GM23338 (cell line): ENCODE results near the gene ITPR2. TPM values are rescaled to one million over a fixed set of nuclear protein-coding genes. Genes with fewer than 3 reads are reported as not detected.

ENCODE experiments used
- ATAC-seq: fragments of 200-7000 bp; cut with Tn5 transposase; 3 replicates; pipeline ENCODE4 v1.9.1; 2020
- DNase-seq: peaks from one replicate; pipeline ENCODE4 v3.0.0-alpha.2; 2015; ENCODE audit warnings: low spot score
- H2AFZ ChIP-seq: fragments of 200-600 bp; sonication (generic); 2 replicates; pipeline ENCODE4 v1.8.0; 2016; ENCODE audit warnings: antibody characterized with exemption, mild to moderate bottlenecking, moderate library complexity
- H3F3A ChIP-seq: fragments of 200-600 bp; sonication (generic); replicated peaks from 2 replicates; pipeline ENCODE4 v1.8.0; 2017; ENCODE audit warnings: antibody characterized with exemption, mixed run types, low read depth
- H3K27ac ChIP-seq: fragments of 200-600 bp; sonication (generic); 2 replicates; pipeline ENCODE4 v1.6.1; 2016; ENCODE audit warnings: low read depth
- H3K27me3 ChIP-seq: fragments of 200-600 bp; sonication (generic); 2 replicates; pipeline ENCODE4 v1.8.0; 2016; ENCODE audit warnings: mild to moderate bottlenecking, mixed run types, moderate library complexity; ENCODE audit not compliant: insufficient read depth
- H3K36me3 ChIP-seq: fragments of 200-600 bp; sonication (generic); 2 replicates; pipeline ENCODE4 v1.8.0; 2016; ENCODE audit warnings: mild to moderate bottlenecking; ENCODE audit not compliant: insufficient read depth
- H3K4me1 ChIP-seq: fragments of 200-600 bp; sonication (generic); 2 replicates; pipeline ENCODE4 v1.8.0; 2016; ENCODE audit warnings: mild to moderate bottlenecking, moderate library complexity; ENCODE audit not compliant: insufficient read depth
- H3K4me2 ChIP-seq: fragments of 200-600 bp; sonication (generic); 2 replicates; pipeline ENCODE4 v1.7.1; 2017; ENCODE audit warnings: mixed run types
- H3K4me3 ChIP-seq: fragments of 200-600 bp; sonication (generic); 2 replicates; pipeline ENCODE4 v1.6.1; 2016; ENCODE audit warnings: mixed run types
- H3K79me2 ChIP-seq: fragments of 200-600 bp; sonication (generic); replicated peaks from 2 replicates; pipeline ENCODE4 v1.8.0; 2017; ENCODE audit warnings: mild to moderate bottlenecking; ENCODE audit not compliant: insufficient read depth
- H3K9me2 ChIP-seq: fragments of 200-600 bp; sonication (generic); 2 replicates; pipeline ENCODE4 v1.8.0; 2017; ENCODE audit not compliant: insufficient read depth
- H4K20me1 ChIP-seq: fragments of 200-600 bp; sonication (generic); replicated peaks from 2 replicates; pipeline ENCODE4 v1.8.0; 2017; ENCODE audit warnings: mild to moderate bottlenecking; ENCODE audit not compliant: insufficient read depth
- H3K27ac Mint-ChIP-seq: 2 replicates; pipeline ENCODE4 v1.8.0; 2020; ENCODE audit warnings: inconsistent platforms, mild to moderate bottlenecking, moderate library complexity, mixed read lengths
- H3K27me3 Mint-ChIP-seq: 3 replicates; pipeline ENCODE4 v1.8.0; 2022; ENCODE audit warnings: low read depth, mild to moderate bottlenecking, moderate library complexity, mixed read lengths, inconsistent platforms; ENCODE audit not compliant: insufficient read depth, poor library complexity
- H3K36me3 Mint-ChIP-seq: 3 replicates; pipeline ENCODE4 v1.8.0; 2021; ENCODE audit warnings: low read depth, mild to moderate bottlenecking, inconsistent platforms, moderate library complexity, mixed read lengths
- H3K4me1 Mint-ChIP-seq: 3 replicates; pipeline ENCODE4 v1.8.0; 2020; ENCODE audit warnings: mild to moderate bottlenecking, inconsistent platforms, mixed read lengths
- H3K4me3 Mint-ChIP-seq: 3 replicates; pipeline ENCODE4 v1.8.0; 2021; ENCODE audit warnings: moderate library complexity, mild to moderate bottlenecking, inconsistent platforms, mixed read lengths
- H3K9me3 Mint-ChIP-seq: 3 replicates; pipeline ENCODE4 v1.8.0; 2020; ENCODE audit warnings: moderate library complexity, mild to moderate bottlenecking, inconsistent platforms, mixed read lengths
- CTCF ChIP-seq, 2 experiments: fragments of 200-600 bp in 1 of 2; sonication (generic) in 1 of 2; conservative IDR thresholded peaks; 2 replicates each; pipeline versions ENCODE4 v1.5.1 to v1.6.1; 2016 to 2017; ENCODE audit warnings: antibody characterized with exemption in 2 of 2, low read depth in 2 of 2, mild to moderate bottlenecking in 2 of 2, moderate library complexity in 1 of 2
- EZH2 ChIP-seq: fragments of 200-600 bp; sonication (generic); IDR thresholded peaks from one replicate; pipeline ENCODE4 v1.8.0; 2017; ENCODE audit warnings: antibody characterized with exemption, mild to moderate bottlenecking, low read depth; ENCODE audit not compliant: unreplicated experiment
- EZH2phosphoT487 ChIP-seq: fragments of 200-600 bp; sonication (generic); IDR thresholded peaks from one replicate; pipeline ENCODE4 v1.8.1; 2018; ENCODE audit warnings: antibody characterized with exemption; ENCODE audit not compliant: unreplicated experiment
- JUNB ChIP-seq: IDR thresholded peaks from one replicate; pipeline ENCODE4 v1.6.1; 2016; ENCODE audit warnings: antibody characterized with exemption; ENCODE audit not compliant: unreplicated experiment
- POLR2AphosphoS5 ChIP-seq: IDR thresholded peaks from 2 replicates; pipeline ENCODE4 v1.6.1; 2016; ENCODE audit warnings: antibody characterized with exemption, low read depth
- REST ChIP-seq: IDR thresholded peaks from one replicate; pipeline ENCODE4 v1.6.1; 2018; ENCODE audit warnings: antibody characterized with exemption; ENCODE audit not compliant: unreplicated experiment
- STAT1 ChIP-seq: IDR thresholded peaks from one replicate; pipeline ENCODE4 v1.6.1; 2016; ENCODE audit warnings: antibody characterized with exemption; ENCODE audit not compliant: unreplicated experiment
- ZNF114 ChIP-seq: fragments of 250-450 bp; sonication (Bioruptor Pico); IDR thresholded peaks from 2 replicates; pipeline ENCODE4 v1.5.0; 2020; ENCODE audit warnings: mild to moderate bottlenecking, moderate library complexity
- ZNF331 ChIP-seq: fragments of 250-450 bp; sonication (Bioruptor Pico); IDR thresholded peaks from 2 replicates; pipeline ENCODE4 v1.5.0; 2020; ENCODE audit warnings: low read depth, mild to moderate bottlenecking, moderate library complexity
- ZNF462 ChIP-seq: fragments of 250-450 bp; sonication (Bioruptor Pico); IDR thresholded peaks from 2 replicates; pipeline ENCODE4 v1.5.0; 2020; ENCODE audit warnings: mild to moderate bottlenecking, moderate library complexity
- polyA plus RNA-seq: library from polyadenylated mRNA; unstranded; fragments of >200 nt; fragmentation: Nextera tagmentation; extraction: Ambion mirVana; gene quantifications from 2 replicates; pipeline ENCODE4 v1.2.1, GENCODE V29; 2016
- total RNA-seq: library from RNA; depleted of rRNA; stranded (reverse); fragments of >200 nt; shearing (Covaris generic); gene quantifications from 2 replicates; pipeline ENCODE4 v1.2.3, GENCODE V29; 2014

The ITPR2 gene
- total and polyA plus RNA-seq, 2 experiments from 2014 or later: 44.5 to 65.2 TPM

GRCh38 chr12:26855337-26855736, 22.3 kb upstream of the ITPR2 start:
- peaks cover 6% of the 10 kb centered on the region; the same call in 1 of the 2 replicates for H3K9me2 ChIP-seq
- H3K27me3 ChIP-seq: no peaks in the 10 kb centered on the region
- H3K36me3 ChIP-seq: no peaks in the 10 kb centered on the region
- no peak overlapping the region for H3K4me3 ChIP-seq
- H3K27ac Mint-ChIP-seq: no peak overlapping the region
- no peaks in the 10 kb centered on the region for H3K79me2 ChIP-seq
- H3K27ac ChIP-seq: no peak overlapping the region
- no peaks in the 10 kb centered on the region for H3K27me3 Mint-ChIP-seq
- no peaks in the 10 kb centered on the region for H3K9me3 Mint-ChIP-seq
- DNase-seq: no peak
- no peaks in the 10 kb centered on the region for H4K20me1 ChIP-seq
- H3K4me3 Mint-ChIP-seq: no peak overlapping the region
- TF ChIP-seq ZNF114 (no peak), STAT1 (no peak), REST (no peak), ZNF331 (CRISPR knock-in tag) (no peak)
- H3K4me2 ChIP-seq: no peak overlapping the region
- no peaks in the 10 kb centered on the region for H3K36me3 Mint-ChIP-seq
- H3F3A ChIP-seq: no peaks in the 10 kb centered on the region
- H2AFZ ChIP-seq: no peak overlapping the region; the same call in 1 of the 2 replicates
- ATAC-seq: no peak
- peaks cover 5% of the 10 kb centered on the region for H3K4me1 Mint-ChIP-seq
- peaks cover 9% of the 10 kb centered on the region; the same call in 1 of the 2 replicates for H3K4me1 ChIP-seq

GRCh38 chr12:26854031-26854390, 21.0 kb upstream of the ITPR2 start:
- Histone ChIP-seq H4K20me1 (no peaks in the 10 kb centered on the region), H2AFZ (no peak overlapping the region), H3K79me2 (no peaks in the 10 kb centered on the region), H3K4me1 (peaks cover 9% of the 10 kb centered on the region; the same call in 1 of the 2 replicates), H3K4me2 (no peak overlapping the region), H3F3A (no peaks in the 10 kb centered on the region), H3K27ac (no peak overlapping the region), H3K4me3 (no peak overlapping the region), H3K27me3 (no peaks in the 10 kb centered on the region), H3K36me3 (no peaks in the 10 kb centered on the region), H3K9me2 (peaks cover 6% of the 10 kb centered on the region; the same call in 1 of the 2 replicates)
- Mint-ChIP-seq H3K4me1 (peaks cover 5% of the 10 kb centered on the region), H3K9me3 (no peaks in the 10 kb centered on the region), H3K4me3 (no peak overlapping the region), H3K27me3 (no peaks in the 10 kb centered on the region), H3K27ac (no peak overlapping the region), H3K36me3 (no peaks in the 10 kb centered on the region)
- DNase-seq (no peak), ATAC-seq (peak; percentile 47)
- TF ChIP-seq EZH2phosphoT487 (no peak), POLR2AphosphoS5 (no peak), JUNB (no peak), CTCF (conservative IDR thresholded peaks at IDR 0.05; ENCODE audit: low read depth in 2 of 2) (no peak), STAT1 (no peak), ZNF331 (CRISPR knock-in tag) (no peak), ZNF462 (no peak), EZH2 (no peak)
